HG02763 (cell line): ENCODE results near the gene LTK.
"Not testable (repeated sequence)": the region's sequence is repeated elsewhere in the genome, so short reads cannot be mapped to it uniquely, and the experiment has no call there.

Experiments used
- ATAC-seq: cut with Tn5 transposase; IDR thresholded peaks from one replicate; pipeline ENCODE4 v1.9.1; 2021; ENCODE audit warnings: mild to moderate bottlenecking, moderate library complexity; ENCODE audit not compliant: unreplicated experiment

The LTK gene

DNA sequence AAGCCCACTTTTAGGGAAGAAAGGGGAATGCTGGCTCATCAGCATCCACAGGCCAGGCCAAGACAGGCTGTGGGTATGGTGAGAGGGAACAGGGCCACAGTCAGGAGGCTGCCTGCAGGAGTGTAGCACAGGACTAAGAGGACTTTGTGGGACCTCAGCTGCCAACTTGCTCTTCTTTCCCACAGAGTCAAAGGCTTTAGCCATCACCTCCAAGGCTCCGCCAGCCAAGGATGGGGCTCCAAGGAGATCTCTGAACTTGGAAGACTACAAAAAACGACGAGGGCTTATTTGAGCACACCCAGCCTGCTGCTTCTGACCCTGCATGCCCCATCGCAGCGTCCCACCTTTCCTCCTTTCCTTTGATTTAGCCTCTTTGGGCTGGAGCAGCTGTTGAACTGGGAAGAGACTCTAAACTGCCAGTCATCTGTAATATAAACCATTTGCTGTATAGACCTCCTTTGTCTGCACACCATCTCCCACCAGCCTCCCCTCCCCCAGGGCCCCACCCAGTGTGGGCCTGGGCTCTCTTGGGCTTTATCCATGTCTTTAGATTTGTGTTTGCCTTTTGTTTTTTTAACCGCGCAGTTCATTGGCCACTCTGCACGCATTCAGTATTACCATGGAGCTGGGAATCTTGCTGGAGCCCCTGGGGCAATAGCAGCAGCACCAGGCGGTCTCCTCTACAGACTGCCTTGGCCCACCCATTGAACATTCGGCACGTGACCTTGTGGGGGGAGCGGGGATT, 33.1 kb downstream of the LTK start:
- ATAC-seq = no peak

DNA sequence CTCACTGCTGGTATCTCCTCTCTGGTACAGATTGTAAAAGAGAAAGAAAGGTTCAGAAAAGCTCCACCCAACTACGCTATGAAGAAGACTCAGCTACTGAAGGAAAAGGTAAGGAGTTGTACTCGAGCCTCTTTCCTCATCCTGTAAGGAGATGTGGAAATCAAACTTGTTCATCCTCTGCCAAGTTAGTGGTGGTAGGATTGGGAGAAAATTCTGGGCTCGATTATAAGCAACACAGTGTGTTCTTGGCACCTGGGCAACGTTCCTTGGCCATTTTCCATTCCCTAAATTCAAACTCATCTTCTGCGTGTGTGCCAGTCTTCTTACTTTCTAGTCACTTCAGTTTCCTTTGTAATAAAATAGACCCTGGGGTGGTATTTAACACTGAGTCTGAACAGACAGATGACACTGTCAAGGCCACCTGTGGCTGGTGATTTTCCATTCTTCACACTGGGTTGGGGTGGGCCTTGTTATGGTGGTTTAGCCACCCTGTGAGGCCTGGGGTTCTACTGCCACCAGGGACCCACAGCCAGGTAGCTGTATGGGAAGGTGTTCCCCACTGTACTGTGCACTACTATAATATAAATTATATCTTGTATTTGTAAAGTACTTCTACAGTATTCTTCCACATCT, 37.1 kb downstream of the LTK start:
- ATAC-seq = no peak

DNA sequence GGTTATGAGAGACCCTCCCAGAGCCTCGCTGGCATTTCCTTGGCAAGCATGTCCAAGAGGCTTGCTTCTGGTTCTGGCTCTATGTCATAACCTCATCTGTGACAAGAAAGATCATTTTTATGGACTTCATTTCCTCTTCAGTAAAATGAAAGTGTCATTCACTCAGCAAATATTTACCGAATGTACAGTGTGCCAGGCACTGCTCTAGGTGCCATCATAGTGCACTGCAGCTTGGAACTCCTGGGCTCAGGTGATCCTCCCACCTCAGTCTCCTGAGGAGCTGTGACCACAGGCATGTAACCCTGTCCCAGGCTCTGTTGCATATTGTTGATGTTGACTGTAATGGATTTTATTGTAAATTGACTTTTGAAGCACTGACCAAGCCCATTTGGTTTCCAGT, 38.7 kb downstream of the LTK start:
- no peak for ATAC-seq

DNA sequence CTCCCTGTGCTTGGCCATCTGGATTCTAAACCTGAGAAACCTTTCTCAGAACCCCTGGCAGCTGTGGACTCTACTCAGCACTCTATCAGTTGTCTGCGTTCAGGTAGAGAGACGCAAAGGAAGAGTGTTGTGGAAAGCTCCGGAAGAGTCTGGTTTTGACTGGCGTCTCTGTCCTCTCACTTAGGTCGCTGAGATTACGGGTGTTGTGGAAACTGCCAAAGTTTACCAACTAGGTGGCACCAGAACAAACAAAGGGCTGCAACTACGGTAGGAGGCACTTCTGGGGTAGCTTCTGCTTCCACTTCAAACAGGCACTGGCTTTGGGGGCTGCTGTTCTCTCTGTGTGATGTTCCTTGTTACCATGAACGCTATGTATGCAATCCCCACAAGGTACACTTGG, 39.2 kb downstream of the LTK start:
- ATAC-seq = no peak

DNA sequence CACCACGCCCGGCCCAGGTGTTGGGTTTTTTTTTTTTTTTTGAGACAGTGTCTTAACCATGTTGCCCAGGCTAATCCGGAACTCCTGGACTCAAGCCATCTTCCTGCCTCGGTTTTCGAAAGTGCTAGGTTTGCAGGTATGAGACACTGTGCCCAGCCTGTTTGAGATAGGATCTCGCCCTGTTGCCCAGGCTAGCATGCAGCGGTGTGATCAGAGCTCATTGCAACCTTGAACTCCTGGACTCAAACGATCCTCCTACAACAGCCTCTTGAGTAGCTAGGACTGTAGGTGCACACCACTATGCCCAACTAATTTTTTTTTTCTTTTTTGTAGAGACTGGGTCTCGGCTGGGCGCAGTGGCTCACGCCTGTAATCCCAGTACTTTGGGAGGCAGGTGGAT, 40.2 kb downstream of the LTK start:
- ATAC-seq = no peak

DNA sequence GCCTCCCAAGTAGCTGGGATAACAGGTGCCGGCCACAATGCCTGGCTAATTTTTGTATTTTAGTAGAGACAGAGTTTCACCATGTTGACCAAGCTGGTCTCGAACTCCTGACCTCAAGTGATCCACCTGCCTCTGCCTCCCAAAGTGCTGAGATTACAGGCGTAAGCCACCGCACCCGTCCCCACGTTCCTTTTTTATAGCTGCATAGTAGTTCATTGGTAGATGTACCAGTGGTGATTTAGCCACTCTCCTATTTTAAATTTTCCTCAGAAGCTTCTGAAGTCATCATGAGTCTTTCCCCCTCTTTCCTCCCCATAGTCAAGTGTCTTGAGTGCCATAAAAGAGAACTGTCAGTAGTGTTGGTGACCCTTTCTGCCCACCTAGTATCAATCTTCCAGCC, 44.0 kb downstream of the LTK start:
- ATAC-seq = not testable (repeated sequence)

DNA sequence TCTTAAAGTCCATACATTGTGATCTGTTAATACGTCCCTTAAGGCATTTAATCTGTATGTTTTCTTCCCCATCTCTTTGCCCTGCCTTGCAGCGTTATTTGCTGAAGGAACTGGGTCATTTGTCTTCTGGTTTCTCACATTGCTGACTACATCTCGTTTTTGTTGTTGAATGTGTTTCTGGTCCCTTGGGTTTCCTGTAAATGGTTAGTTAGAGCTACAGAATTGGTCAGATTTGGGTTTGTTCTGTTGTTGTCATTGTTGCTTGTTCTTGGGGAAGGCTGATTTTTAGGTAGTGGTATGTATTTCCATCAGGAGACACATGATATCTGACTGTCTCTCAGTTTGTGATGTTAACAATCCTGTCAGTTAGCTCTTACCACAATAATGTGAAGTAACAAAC, 46.9 kb downstream of the LTK start:
- no peak for ATAC-seq

DNA sequence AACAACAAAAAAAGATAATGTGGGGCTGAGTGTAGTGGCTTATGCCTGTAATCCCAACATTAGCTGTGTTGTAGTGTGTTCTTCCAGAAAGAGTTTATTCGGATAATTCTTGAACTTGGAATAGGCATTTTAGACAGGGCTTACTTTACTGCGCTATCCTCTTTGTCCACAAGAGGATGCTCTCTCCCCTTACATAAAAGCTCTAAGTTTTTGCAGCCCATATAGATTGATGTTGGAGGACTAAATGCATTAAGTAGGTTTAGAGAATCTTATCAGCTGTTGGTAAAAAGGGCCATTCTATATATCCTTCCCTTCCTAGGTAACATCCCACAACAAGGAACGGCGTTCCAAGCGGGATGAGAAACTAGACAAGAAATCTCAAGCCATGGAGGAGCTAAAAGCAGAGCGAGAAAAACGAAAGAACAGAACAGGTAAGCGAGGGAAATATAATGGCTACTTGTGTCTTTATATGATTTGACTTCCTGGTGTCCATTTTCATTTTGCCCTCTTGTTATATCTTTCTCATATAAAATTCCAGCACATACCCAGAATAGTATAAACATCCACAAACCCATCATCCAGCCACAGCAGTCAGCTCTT, 47.7 kb downstream of the LTK start:
- no peak for ATAC-seq

DNA sequence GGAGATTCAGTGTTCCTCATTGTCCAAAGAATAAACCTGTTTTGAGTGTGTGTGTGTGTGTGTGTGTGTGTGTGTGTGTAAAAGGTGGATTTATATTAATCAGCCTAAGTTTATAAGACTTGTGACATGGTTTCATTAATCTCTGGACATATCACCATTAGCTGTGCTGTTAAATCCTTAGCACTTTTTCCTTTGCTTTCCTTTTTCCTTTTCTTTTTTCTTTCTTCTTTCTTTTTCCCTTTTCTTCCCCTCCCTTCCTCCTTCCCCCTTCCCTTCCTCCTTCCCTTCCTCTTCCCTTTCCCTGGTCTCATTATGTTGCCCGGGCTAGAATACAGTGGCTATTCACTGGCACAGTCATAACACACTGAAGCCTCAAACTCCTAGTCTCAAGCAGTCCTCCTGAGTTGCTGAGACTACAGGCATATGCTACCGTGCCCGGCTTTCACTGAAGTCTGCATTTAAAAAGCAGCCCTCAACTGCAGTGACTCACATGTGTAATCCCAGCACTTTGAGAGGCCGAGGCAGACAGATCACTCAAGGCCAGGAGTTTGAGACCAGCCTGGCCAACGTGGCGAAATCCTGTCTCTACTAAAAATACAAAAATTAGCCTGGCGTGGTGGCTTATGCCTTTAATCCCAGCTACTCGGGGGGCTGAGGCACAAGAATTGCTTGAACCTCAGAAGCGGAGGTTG, 48.6 kb downstream of the LTK start:
- no peak for ATAC-seq

DNA sequence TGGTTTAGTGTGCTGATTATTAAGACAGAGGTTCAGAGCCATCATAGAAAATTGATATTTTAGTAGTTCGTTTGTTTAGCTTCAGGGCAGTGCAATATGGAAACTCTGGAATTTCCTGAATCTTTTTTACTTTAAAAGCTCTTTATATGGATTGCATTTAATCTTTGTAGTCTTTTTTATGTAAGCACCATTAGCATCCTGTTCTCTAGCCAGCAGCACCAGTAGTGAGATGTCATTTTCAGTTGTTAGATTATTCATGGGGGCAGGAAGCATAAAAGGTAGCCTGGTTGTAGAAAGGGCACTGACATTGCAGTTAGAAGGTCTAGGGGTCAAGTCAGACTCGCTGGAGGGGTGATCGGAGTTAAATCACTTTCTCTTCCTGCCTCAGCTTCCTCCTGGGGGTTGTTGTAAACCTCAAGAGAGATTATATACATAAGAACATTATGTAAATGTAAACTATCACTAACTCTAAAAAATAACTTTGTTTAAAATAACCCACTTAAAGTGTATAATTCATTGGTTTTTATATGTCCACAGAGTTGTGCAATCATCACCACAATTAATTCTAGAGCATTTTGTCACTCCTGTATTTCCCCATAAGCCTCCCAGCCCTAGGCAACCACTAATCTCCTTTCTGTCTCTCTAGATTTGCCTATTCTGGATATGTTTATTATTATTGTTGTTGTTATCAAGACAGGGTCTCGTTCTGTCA, 51.4 kb downstream of the LTK start:
- no peak for ATAC-seq
